ENCODE results near the gene HPX. TPM values are rescaled to one million over a fixed set of nuclear protein-coding genes. Genes with fewer than 3 reads are reported as not detected.
A peak's percentile ranks its signal among the peaks of the same experiment; 100 is the strongest.

HPX gene
- total and polyA plus RNA-seq, 2 of the 4 experiments (the other 2 are of a cell fraction) = 0.36 to 1.4 TPM

DNA sequence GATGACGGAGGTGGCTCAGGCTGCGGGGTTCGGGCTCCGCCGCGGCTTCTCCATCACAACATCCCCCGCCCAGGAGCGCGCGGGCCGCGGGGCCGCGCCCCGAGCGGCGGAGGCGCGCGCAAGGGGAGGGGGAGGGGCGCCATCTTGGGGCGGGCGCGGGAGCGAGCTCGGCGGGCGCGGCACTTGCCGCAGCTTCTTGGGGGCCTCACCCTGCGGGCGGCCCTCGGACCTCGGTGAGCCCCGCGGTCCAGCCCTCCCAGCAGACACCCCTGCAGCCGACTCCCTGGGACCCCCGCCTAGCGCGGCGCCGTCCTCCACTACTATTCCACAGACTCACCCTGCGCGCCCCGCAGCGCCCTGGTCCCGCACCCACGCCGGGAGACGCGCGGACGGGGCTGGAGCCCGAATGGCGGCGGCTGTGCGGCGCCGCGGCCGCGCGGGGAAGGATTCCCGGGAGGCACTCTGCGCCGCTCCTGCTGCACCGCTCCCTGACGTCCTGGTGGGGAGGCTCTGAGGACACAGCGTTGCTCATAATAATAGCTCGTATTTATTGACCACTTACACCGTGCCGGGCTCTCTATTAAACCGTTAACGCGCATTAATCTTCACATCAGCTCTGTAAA lies 21.7 kb downstream of the HPX start, which contains the start of gene APBB1 (continued):
- TF ChIP-seq RAD21 (IDR thresholded peaks at IDR 0.05; ENCODE audit: low read length) = peak; percentile 24; the same call in 1 of the 2 replicates
- TF ChIP-seq MAFK (IDR thresholded peaks at IDR 0.05; ENCODE audit: low read depth, low read length) = no peak

GRCh38 chr11:6418557-6419008 lies 22.2 kb downstream of the HPX start:
- no peak for DNase-seq
- Histone ChIP-seq H3K4me1 (ENCODE audit: control insufficient read depth, insufficient read depth, low read length) (peaks cover 10% of the 10 kb centered on the region), H3K36me3 (ENCODE audit: control insufficient read depth, insufficient read depth, low read length) (no peaks in the 10 kb centered on the region), H3K18ac (ENCODE audit: low read depth, low read length) (no peak overlapping the region; the same call in 1 of the 2 replicates), H3K4ac (ENCODE audit: low read depth, low read length) (peak overlapping the region; percentile 90; the same call in 1 of the 2 replicates), H3K9me3 (ENCODE audit: control insufficient read depth, insufficient read depth, low read length) (no peaks in the 10 kb centered on the region), H2BK20ac (ENCODE audit: low read depth, low read length) (no peak overlapping the region), H2AK9ac (replicated peaks; ENCODE audit: low read depth, low read length, poor library complexity) (peak overlapping the region; percentile 87), H3K56ac (ENCODE audit: extremely low read depth, insufficient read depth, low read length) (no peak overlapping the region), H2AFZ (replicated peaks; ENCODE audit: low read length, poor library complexity) (peak overlapping the region; percentile 97), H3K4me3 (ENCODE audit: insufficient read depth, low read depth, low read length) (peak overlapping the region; percentile 96), H3K4me2 (ENCODE audit: low read depth, low read length) (peak overlapping the region; percentile 95), H2BK15ac (ENCODE audit: low read depth, low read length) (no peak overlapping the region), H2AK5ac (ENCODE audit: low read depth, low read length) (0 out of 2 replicates have a peak overlapping the region, but pooled peaks have one; percentile 27), H3K23ac (ENCODE audit: low read depth, low read length) (peak overlapping the region; percentile 96; the same call in 1 of the 2 replicates), H4K5ac (ENCODE audit: low read depth, low read length) (no peak overlapping the region; the same call in 1 of the 2 replicates), H3K9ac (ENCODE audit: low read depth, low read length) (peak overlapping the region; percentile 91), H3K9me1 (ENCODE audit: insufficient read depth, low read length) (peaks cover 10% of the 10 kb centered on the region), H4K91ac (ENCODE audit: insufficient read depth, low read depth, low read length) (peak overlapping the region; percentile 48; the same call in 1 of the 2 replicates), H3K14ac (replicated peaks; ENCODE audit: low read depth, low read length) (peak overlapping the region; percentile 50), H4K8ac (ENCODE audit: low read depth in 2 of 2, low read length in 2 of 2) (peak overlapping the region; percentile 69 to 81; a peak in 1 of 4 replicates), H3K27ac (ENCODE audit: insufficient read depth, low read length) (peak overlapping the region; percentile 30; the same call in 1 of the 2 replicates), H4K20me1 (ENCODE audit: insufficient read depth, low read length) (peaks cover 27% of the 10 kb centered on the region), H3K79me1 (ENCODE audit: low read depth in 1 of 2, low read length in 2 of 2) (peaks cover 22 to 43% of the 10 kb centered on the region in 2 experiments), H3K27me3 (ENCODE audit: control insufficient read depth, insufficient read depth, low read length) (peaks cover 4% of the 10 kb centered on the region; the same call in 1 of the 2 replicates), H2BK120ac (ENCODE audit: low read depth, low read length) (no peak overlapping the region), H2BK5ac (ENCODE audit: low read depth, low read length, poor library complexity, severe bottlenecking) (no peak overlapping the region)
- dilution Hi-C loops (cut with HindIII; ENCODE audit: low sequenced_read_pairs, unreplicated experiment) (no loop called here), in situ Hi-C loops (cut with MboI; ENCODE audit: low sequenced_read_pairs) (no loop called here), intact Hi-C loops (cut with micrococcal nuclease) (loop anchor here (2.0 kb wide), 1 partner anchor 28 kb away; the partner anchor contains the start of gene SMPD1)
- peak; percentile 38 for ATAC-seq (ENCODE audit: low read depth)
- BruUV-seq (replicated peaks) = no TSS peak
- ChIA-PET POLR2A (ENCODE audit: unreplicated experiment) (no interaction called here), CTCF (interaction anchor here (1.2 to 2.0 kb wide), 2 partner anchors 12 to 39 kb away, joined by 4 to 10 read pairs; no protein-coding TSS in a partner anchor)
- WGBS, 2 experiments (ENCODE audit: extremely low coverage in 2 of 2, insufficient read length in 1 of 2) = no CpG with 5 or more reads among the region's 38 CpGs
- TF ChIP-seq NFE2L2 (IDR thresholded peaks at IDR 0.05; ENCODE audit: low read depth, low read length) (no peak), ELK1 (IDR thresholded peaks at IDR 0.05; ENCODE audit: borderline replicate concordance, low read depth, low read length) (no peak), SMC3 (IDR thresholded peaks at IDR 0.05; ENCODE audit: low read depth, low read length) (no peak), MAZ (IDR thresholded peaks at IDR 0.05; ENCODE audit: borderline replicate concordance, low read depth, low read length) (no peak), RAD21 (IDR thresholded peaks at IDR 0.05; ENCODE audit: low read length) (no peak), CHD1 (IDR thresholded peaks at IDR 0.05; ENCODE audit: low read depth, low read length) (no peak), USF2 (IDR thresholded peaks at IDR 0.05; ENCODE audit: low read depth, low read length) (no peak), RFX5 (IDR thresholded peaks at IDR 0.05; ENCODE audit: low read depth, low read length) (no peak), CEBPB (IDR thresholded peaks at IDR 0.05; ENCODE audit: low read depth, low read length) (no peak), BHLHE40 (IDR thresholded peaks at IDR 0.05; ENCODE audit: low read depth, low read length) (no peak), MXI1 (IDR thresholded peaks at IDR 0.05; ENCODE audit: borderline replicate concordance, low read depth, low read length) (no peak), FOS (IDR thresholded peaks at IDR 0.05; ENCODE audit: low read depth, low read length) (no peak), RCOR1 (IDR thresholded peaks at IDR 0.05; ENCODE audit: insufficient replicate concordance, low read length) (no peak)
